ENCODE data around the gene ETS1.

DNA sequence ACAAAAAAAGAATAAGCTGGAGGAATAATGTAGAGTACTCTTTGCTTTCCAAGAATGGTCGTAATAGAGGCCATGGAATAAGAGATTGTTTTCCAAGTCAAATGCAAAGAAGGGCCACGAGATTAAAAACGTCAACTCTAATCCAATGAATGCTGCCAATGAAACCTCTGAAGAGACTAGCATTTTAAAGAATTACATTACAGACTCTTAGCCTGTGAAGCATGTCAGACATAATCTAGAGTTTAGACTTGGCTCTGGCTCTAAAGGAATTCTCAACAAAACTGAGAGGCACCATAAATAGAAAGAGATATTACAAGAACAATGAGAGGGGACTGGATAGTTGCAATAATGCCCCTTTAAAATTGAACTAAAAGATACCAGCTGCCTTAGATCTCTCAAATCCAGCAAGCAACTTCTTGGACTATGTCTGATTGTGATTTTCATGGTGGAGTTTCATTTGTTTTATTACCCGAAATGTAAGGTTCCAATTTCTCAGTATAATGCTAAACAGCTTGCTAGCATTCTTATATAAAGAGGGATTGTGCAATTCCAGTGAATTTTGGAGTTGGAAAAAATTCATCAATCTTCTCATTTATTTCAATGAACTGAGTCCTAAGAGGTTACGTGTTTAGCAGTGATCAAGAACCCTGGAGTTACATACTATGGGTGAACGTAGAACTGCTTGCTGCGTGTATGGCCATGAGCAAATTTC is 5.6 kb downstream of the ETS1 start:
- TF ChIP-seq, protein P1, sequence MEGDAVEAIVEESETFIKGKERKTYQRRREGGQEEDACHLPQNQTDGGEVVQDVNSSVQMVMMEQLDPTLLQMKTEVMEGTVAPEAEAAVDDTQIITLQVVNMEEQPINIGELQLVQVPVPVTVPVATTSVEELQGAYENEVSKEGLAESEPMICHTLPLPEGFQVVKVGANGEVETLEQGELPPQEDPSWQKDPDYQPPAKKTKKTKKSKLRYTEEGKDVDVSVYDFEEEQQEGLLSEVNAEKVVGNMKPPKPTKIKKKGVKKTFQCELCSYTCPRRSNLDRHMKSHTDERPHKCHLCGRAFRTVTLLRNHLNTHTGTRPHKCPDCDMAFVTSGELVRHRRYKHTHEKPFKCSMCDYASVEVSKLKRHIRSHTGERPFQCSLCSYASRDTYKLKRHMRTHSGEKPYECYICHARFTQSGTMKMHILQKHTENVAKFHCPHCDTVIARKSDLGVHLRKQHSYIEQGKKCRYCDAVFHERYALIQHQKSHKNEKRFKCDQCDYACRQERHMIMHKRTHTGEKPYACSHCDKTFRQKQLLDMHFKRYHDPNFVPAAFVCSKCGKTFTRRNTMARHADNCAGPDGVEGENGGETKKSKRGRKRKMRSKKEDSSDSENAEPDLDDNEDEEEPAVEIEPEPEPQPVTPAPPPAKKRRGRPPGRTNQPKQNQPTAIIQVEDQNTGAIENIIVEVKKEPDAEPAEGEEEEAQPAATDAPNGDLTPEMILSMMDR (IDR thresholded peaks at IDR 0.05), result no peak
- no peak for TF ChIP-seq POLR2AphosphoS5 (IDR thresholded peaks at IDR 0.05)

All from prostate gland (tissue), 2 donors.